K562 (cell line): ENCODE data around the gene HERC5. TPM values are rescaled to one million over a fixed set of nuclear protein-coding genes. Genes with fewer than 3 reads are reported as not detected.

Source experiments
- ATAC-seq: fragments of 200-7000 bp; cut with Tn5 transposase; 3 replicates; pipeline ENCODE4 v1.9.1; 2020; ENCODE audit warnings: moderate library complexity
- Bru-seq: library from RNA; stranded (reverse); fragments of 400-500 nt; gene quantifications from one replicate; lab custom pipeline; 2021; lab: Mats Ljungman, UMichigan
- BruChase-seq, 2 experiments: library from RNA; stranded (reverse); fragments of 400-500 nt; gene quantifications; one replicate each; lab custom pipeline; 2021; lab: Mats Ljungman, UMichigan
- BruUV-seq: library from RNA; stranded (reverse); fragments of 400-500 nt; replicated peaks from 2 replicates; lab custom pipeline; 2021; lab: Mats Ljungman, UMichigan
- CTCF ChIA-PET: fragments of 300-600 bp; formaldehyde crosslinking; extraction: SDS; loops from one replicate; lab custom pipeline; 2021; ENCODE audit warnings: low intra/inter-chr PET ratio; lab: Yijun Ruan, JAX
- POLR2A ChIA-PET: fragments of 300-600, 350-650 bp; sonication (Branson Sonifier 250); formaldehyde crosslinking; extraction: SDS; loops from one replicate; lab custom pipeline; 2021; ENCODE audit warnings: antibody characterized with exemption, inconsistent platforms; lab: Yijun Ruan, JAX
- DNase-seq, 4 experiments: peaks; one replicate each; pipeline versions ENCODE4 v3.0.0 to v3.0.0-alpha.2; 2011 to 2018; ENCODE audit warnings: low spot score in 3 of 4, mixed read lengths in 3 of 4; ENCODE audit errors: extremely low read depth in 1 of 4
- FAIRE-seq: peaks from 2 replicates; lab custom pipeline; 2011; peaks lifted over from hg19 to GRCh38; lab: Jason Lieb, UNC
- H2AFZ ChIP-seq: 2 replicates; pipeline ENCODE4 v1.6.0; 2011; ENCODE audit warnings: low read depth, low read length, control low read depth, inconsistent platforms
- H3K27ac ChIP-seq: fragments of 200-600 bp; 3 replicates; pipeline ENCODE4 v1.8.0; 2011; ENCODE audit warnings: low read depth, mild to moderate bottlenecking, control low read depth, inconsistent platforms, low read length, moderate library complexity, mixed read lengths; ENCODE audit errors: extremely low read depth
- H3K27me3 ChIP-seq, 2 experiments: fragments of 300-600 bp in 1 of 2; 2 replicates in 1 of 2; 3 replicates in 1 of 2; pipeline versions ENCODE4 v1.6.0 to v1.8.0; 2011; ENCODE audit warnings: inconsistent platforms in 2 of 2, low read length in 2 of 2, mild to moderate bottlenecking in 1 of 2, mixed read lengths in 1 of 2, moderate library complexity in 1 of 2; ENCODE audit not compliant: control insufficient read depth in 2 of 2, insufficient read depth in 2 of 2
- H3K36me3 ChIP-seq: fragments of 300-600 bp; 3 replicates; pipeline ENCODE4 v1.8.0; 2011; ENCODE audit warnings: mild to moderate bottlenecking, low read length, inconsistent platforms; ENCODE audit not compliant: control insufficient read depth, insufficient read depth
- H3K4me1 ChIP-seq, 2 experiments: fragments of 200-600 bp in 1 of 2; replicated peaks in 1 of 2; 2 replicates in 1 of 2; 3 replicates in 1 of 2; pipeline versions ENCODE4 v1.5.1 to v1.8.0; 2011; ENCODE audit warnings: inconsistent platforms in 2 of 2, low read length in 2 of 2, mild to moderate bottlenecking in 1 of 2, mixed read lengths in 1 of 2, moderate library complexity in 1 of 2; ENCODE audit not compliant: control insufficient read depth in 2 of 2, insufficient read depth in 2 of 2
- H3K4me2 ChIP-seq: 2 replicates; pipeline ENCODE4 v1.6.1; 2011; ENCODE audit warnings: low read length, control low read depth, inconsistent platforms, mixed read lengths; ENCODE audit not compliant: insufficient read depth
- H3K4me3 ChIP-seq: fragments of 200-600 bp; sonication (generic), shearing (Covaris generic); 2 replicates; pipeline ENCODE4 v1.5.1; 2016; ENCODE audit warnings: control low read depth, inconsistent platforms
- H3K79me2 ChIP-seq: fragments of 200-600 bp; 3 replicates; pipeline ENCODE4 v1.8.0; 2011; ENCODE audit warnings: low read length, inconsistent platforms; ENCODE audit not compliant: control insufficient read depth, insufficient read depth
- H3K9ac ChIP-seq, 2 experiments: 2 replicates each; pipeline versions ENCODE4 v1.6.0 to v1.6.1; 2011; ENCODE audit warnings: low read depth in 2 of 2, low read length in 2 of 2, control low read depth in 1 of 2, inconsistent platforms in 1 of 2, mild to moderate bottlenecking in 1 of 2, mixed read lengths in 1 of 2; ENCODE audit not compliant: insufficient read depth in 1 of 2
- H3K9me1 ChIP-seq: one replicate; pipeline ENCODE4 v1.6.0; 2011; ENCODE audit warnings: inconsistent platforms, mild to moderate bottlenecking, low read length, moderate library complexity; ENCODE audit not compliant: control insufficient read depth, insufficient read depth
- H3K9me3 ChIP-seq: replicated peaks from 2 replicates; pipeline ENCODE4 v1.5.1; 2011; ENCODE audit warnings: low read depth, low read length, inconsistent platforms; ENCODE audit not compliant: control insufficient read depth, insufficient read depth
- H4K20me1 ChIP-seq: replicated peaks from 2 replicates; pipeline ENCODE4 v1.6.1; 2011; ENCODE audit warnings: low read length, inconsistent platforms, mixed read lengths; ENCODE audit not compliant: control insufficient read depth, insufficient read depth
- ARID1B ChIP-seq: fragments of 450-650 bp; IDR thresholded peaks from 2 replicates; pipeline ENCODE4 v1.6.1; 2016; ENCODE audit warnings: antibody characterized with exemption, mild to moderate bottlenecking, inconsistent platforms
- KLF13 ChIP-seq: fragments of 450-650 bp; IDR thresholded peaks from 2 replicates; pipeline ENCODE4 v1.6.1; 2016; ENCODE audit warnings: missing genetic modification characterization, low read depth, mild to moderate bottlenecking, missing compliant biosample characterization, moderate library complexity, borderline replicate concordance
- NFIC ChIP-seq: fragments of 450-650 bp; IDR thresholded peaks from 2 replicates; pipeline ENCODE4 v1.6.1; 2017; ENCODE audit warnings: mild to moderate bottlenecking, inconsistent platforms
- WGBS: fragments of 100-300 bp; shearing (Covaris generic); methylation state at CpG from one replicate; pipeline ENCODE4 v1.1.6; 2016; ENCODE audit warnings: low coverage, mixed read lengths; ENCODE audit not compliant: insufficient coverage; ENCODE audit errors: missing lambda C conversion rate; 5-methylcytosine and 5-hydroxymethylcytosine counted together
- in situ Hi-C: fragments of 300-500 bp; cut with MboI; formaldehyde crosslinking; loops from 4 replicates; pipeline ENCODE4 v1.15.0; 2018; ENCODE audit warnings: inconsistent platforms, mixed read lengths
- intact Hi-C: fragments of 100-400 bp; cut with micrococcal nuclease; formaldehyde crosslinking; loops from 2 replicates; pipeline ENCODE4 v1.14.2; 2022
- long read RNA-seq, 3 experiments: library from polyadenylated mRNA in 2 of 3; library from RNA in 1 of 3; unstranded in 2 of 3; stranded (forward) in 1 of 3; transcript quantifications; one replicate each; pipeline ENCODE4 v2.0.0, GENCODE V29; 2019 to 2022
- polyA minus RNA-seq, 3 experiments: library from RNA; depleted of rRNA, polyadenylated mRNA; stranded (reverse); fragments of >200 nt; gene quantifications; 2 replicates each; pipeline ENCODE4 v1.2.3, GENCODE V29; 2011
- polyA plus RNA-seq, 8 experiments: library from polyadenylated mRNA; depleted of rRNA in 4 of 8; stranded (reverse) in 5 of 8; unstranded in 3 of 8; fragments of >200 nt; fragmentation: Nextera tagmentation in 2 of 8; fragmentation: Illumina TruSeq in 1 of 8; extraction: Ambion mirVana in 2 of 8; extraction: Trizol in 1 of 8; gene quantifications; 2 replicates each; pipeline versions ENCODE4 v1.2.1 to v1.2.3, GENCODE V29; 2011 to 2014; ENCODE audit warnings: inconsistent platforms in 1 of 8, missing spikeins in 1 of 8
- total RNA-seq, 7 experiments: library from RNA; depleted of rRNA in 6 of 7; stranded (reverse); fragments of >200 nt in 6 of 7; fragmentation: Illumina TruSeq in 2 of 7; extraction: Trizol in 2 of 7; gene quantifications; 2 replicates each; pipeline versions ENCODE4 v1.2.1 to v1.2.3, GENCODE V29; 2011 to 2021; ENCODE audit warnings: low replicate concordance in 1 of 7
- TF ChIP-seq, protein P1 (sequence below): fragments of 250-450 bp; sonication (Bioruptor Pico); IDR thresholded peaks from 2 replicates; pipeline ENCODE4 v1.5.0; 2020; ENCODE audit warnings: mild to moderate bottlenecking, borderline replicate concordance
- TF ChIP-seq, protein P2 (sequence below): sonication (generic); formaldehyde crosslinking; IDR thresholded peaks from 2 replicates; pipeline ENCODE4 v1.8.1; 2023; ENCODE audit warnings: mild to moderate bottlenecking, missing genetic modification reagents
- TF ChIP-seq, protein P3 (sequence below), 2 experiments: fragments of 450-650 bp; conservative IDR thresholded peaks; 2 replicates each; pipeline ENCODE4 v1.6.1; 2017; ENCODE audit warnings: mild to moderate bottlenecking in 2 of 2, moderate library complexity in 2 of 2
- TF ChIP-seq, protein P4 (sequence below): sonication (generic); formaldehyde crosslinking; IDR thresholded peaks from 2 replicates; pipeline ENCODE4 v1.9.0; 2022; ENCODE audit warnings: mild to moderate bottlenecking, missing genetic modification reagents
- TF ChIP-seq, protein P5 (sequence below): sonication (generic); formaldehyde crosslinking; IDR thresholded peaks from 2 replicates; pipeline ENCODE4 v1.5.0; 2020; ENCODE audit warnings: missing genetic modification reagents

HERC5 gene
- total RNA-seq (2011; cell fraction: chromatin; rRNA removed; ENCODE audit: low replicate concordance): not detected in 2 replicates
- total RNA-seq (2011; cell fraction: nucleolus; rRNA removed): not detected in 2 replicates
- total RNA-seq (2011; cell fraction: nucleoplasm; rRNA removed): not detected in 2 replicates
- not detected in 2 replicates for total RNA-seq (2014; rRNA removed)
- total RNA-seq (2014; rRNA removed; fragmentation: Illumina TruSeq; extraction: Trizol): not detected in 2 replicates
- total RNA-seq (2015; rRNA removed; fragmentation: Illumina TruSeq; extraction: Trizol): not detected in 2 replicates
- 0.07 and 0.18 TPM in 2 replicates for total RNA-seq (2021)
- not detected in 2 replicates for polyA plus RNA-seq (2011; rRNA removed)
- polyA plus RNA-seq (2011; cell fraction: cytosol; rRNA removed): not detected in 2 replicates
- not detected in 2 replicates for polyA plus RNA-seq (2011; cell fraction: nucleus; rRNA removed)
- not detected in 2 replicates for polyA plus RNA-seq (2012)
- not detected in 2 replicates for polyA plus RNA-seq (2014; fragmentation: Illumina TruSeq; extraction: Trizol)
- polyA plus RNA-seq (2014; fragmentation: Nextera tagmentation; extraction: Ambion mirVana): not detected
- not detected in 2 replicates for polyA plus RNA-seq (2014; rRNA removed)
- polyA minus RNA-seq (2011; rRNA and poly(A)+ RNA removed): not detected in 2 replicates
- polyA minus RNA-seq (2011; cell fraction: cytosol; rRNA and poly(A)+ RNA removed): not detected in 2 replicates
- polyA minus RNA-seq (2011; cell fraction: nucleus; rRNA and poly(A)+ RNA removed): not detected in 2 replicates
- percentile 6 among the genes with signal in this experiment for Bru-seq, nascent RNA
- not detected for BruChase-seq, experiment 1, labeled RNA remaining after a 2-hour chase
- percentile 4 among the genes with signal in this experiment for BruChase-seq, experiment 2, labeled RNA remaining after a 6-hour chase
- long read RNA-seq, experiment 1: 0 reads
- long read RNA-seq, experiment 2: 0 reads
- long read RNA-seq, experiment 3: 0 reads

DNA sequence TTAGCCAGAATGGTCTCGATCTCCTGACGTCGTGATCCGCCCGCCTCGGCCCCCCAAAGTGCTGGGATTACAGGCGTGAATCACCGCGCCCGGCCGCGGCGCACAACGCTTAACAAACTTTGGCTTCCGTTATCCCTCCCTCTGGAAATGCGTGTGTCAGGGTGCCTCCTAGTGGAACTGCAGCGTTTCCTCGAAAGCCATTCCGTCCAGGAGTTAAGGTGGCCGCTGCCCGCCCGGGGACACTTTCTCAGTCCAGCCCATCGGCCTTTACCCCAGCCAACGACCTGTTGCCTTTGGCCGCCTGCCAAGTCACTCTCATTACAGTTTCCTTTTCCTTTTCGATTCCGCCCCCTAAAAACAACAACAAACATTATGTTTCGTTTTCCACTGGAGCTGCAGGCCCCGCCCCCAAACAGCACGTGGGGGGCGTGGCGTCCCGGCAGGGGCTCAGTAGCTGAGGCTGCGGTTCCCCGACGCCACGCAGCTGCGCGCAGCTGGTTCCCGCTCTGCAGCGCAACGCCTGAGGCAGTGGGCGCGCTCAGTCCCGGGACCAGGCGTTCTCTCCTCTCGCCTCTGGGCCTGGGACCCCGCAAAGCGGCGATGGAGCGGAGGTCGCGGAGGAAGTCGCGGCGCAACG, at the start of gene HERC5:
TSS of gene HERC5 (plus strand) at position 450 of the 637 bp plus-strand sequence. CDS start at position 601, 151 bp downstream.
- Histone ChIP-seq H3K4me1 (peaks cover 0 to 9% of the 10 kb centered on the region in 2 experiments; a peak in 2 of 5 replicates), H3K4me2 (peak within 1 kb of the TSS; percentile 49), H3K79me2 (no peaks in the 10 kb centered on the region), H3K9ac (no peak within 1 kb of the TSS), H3K27me3 (peaks cover 0 to 6% of the 10 kb centered on the region in 2 experiments; a peak in 3 of 5 replicates), H3K36me3 (no peaks in the 10 kb centered on the region), H2AFZ (no peak within 1 kb of the TSS; the same call in 1 of the 2 replicates), H4K20me1 (no peaks in the 10 kb centered on the region), H3K9me1 (no peaks in the 10 kb centered on the region), H3K9me3 (no peaks in the 10 kb centered on the region), H3K27ac (no peak within 1 kb of the TSS), H3K4me3 (no peak within 1 kb of the TSS)
- FAIRE-seq: no peak
- DNase-seq: peak; percentile 17 to 29 (median 22)
- in situ Hi-C loops: no loop called here
- POLR2A ChIA-PET: interaction anchor here (0.7 kb wide), 1 partner anchor 12 kb away, joined by 4 read pairs; no protein-coding TSS in a partner anchor
- no TSS peak for BruUV-seq
- WGBS: 31% methylated on average over 43 of the region's 57 CpGs
- CTCF ChIA-PET: no interaction called here
- ATAC-seq: peak; percentile 75
- intact Hi-C loops: no loop called here
- TF ChIP-seq NFIC (peak; percentile 94), ARID1B (no peak), KLF13 (tag) (0 out of 2 replicates have a peak, but pooled peaks have one; percentile 16)
- TF ChIP-seq, protein P1, sequence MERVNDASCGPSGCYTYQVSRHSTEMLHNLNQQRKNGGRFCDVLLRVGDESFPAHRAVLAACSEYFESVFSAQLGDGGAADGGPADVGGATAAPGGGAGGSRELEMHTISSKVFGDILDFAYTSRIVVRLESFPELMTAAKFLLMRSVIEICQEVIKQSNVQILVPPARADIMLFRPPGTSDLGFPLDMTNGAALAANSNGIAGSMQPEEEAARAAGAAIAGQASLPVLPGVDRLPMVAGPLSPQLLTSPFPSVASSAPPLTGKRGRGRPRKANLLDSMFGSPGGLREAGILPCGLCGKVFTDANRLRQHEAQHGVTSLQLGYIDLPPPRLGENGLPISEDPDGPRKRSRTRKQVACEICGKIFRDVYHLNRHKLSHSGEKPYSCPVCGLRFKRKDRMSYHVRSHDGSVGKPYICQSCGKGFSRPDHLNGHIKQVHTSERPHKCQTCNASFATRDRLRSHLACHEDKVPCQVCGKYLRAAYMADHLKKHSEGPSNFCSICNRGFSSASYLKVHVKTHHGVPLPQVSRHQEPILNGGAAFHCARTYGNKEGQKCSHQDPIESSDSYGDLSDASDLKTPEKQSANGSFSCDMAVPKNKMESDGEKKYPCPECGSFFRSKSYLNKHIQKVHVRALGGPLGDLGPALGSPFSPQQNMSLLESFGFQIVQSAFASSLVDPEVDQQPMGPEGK (CRISPR knock-in tag): no peak
- TF ChIP-seq, protein P2, sequence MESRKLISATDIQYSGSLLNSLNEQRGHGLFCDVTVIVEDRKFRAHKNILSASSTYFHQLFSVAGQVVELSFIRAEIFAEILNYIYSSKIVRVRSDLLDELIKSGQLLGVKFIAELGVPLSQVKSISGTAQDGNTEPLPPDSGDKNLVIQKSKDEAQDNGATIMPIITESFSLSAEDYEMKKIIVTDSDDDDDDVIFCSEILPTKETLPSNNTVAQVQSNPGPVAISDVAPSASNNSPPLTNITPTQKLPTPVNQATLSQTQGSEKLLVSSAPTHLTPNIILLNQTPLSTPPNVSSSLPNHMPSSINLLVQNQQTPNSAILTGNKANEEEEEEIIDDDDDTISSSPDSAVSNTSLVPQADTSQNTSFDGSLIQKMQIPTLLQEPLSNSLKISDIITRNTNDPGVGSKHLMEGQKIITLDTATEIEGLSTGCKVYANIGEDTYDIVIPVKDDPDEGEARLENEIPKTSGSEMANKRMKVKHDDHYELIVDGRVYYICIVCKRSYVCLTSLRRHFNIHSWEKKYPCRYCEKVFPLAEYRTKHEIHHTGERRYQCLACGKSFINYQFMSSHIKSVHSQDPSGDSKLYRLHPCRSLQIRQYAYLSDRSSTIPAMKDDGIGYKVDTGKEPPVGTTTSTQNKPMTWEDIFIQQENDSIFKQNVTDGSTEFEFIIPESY (CRISPR knock-in tag): peak; percentile 59; the same call in 1 of the 2 replicates
- TF ChIP-seq, protein P3, sequence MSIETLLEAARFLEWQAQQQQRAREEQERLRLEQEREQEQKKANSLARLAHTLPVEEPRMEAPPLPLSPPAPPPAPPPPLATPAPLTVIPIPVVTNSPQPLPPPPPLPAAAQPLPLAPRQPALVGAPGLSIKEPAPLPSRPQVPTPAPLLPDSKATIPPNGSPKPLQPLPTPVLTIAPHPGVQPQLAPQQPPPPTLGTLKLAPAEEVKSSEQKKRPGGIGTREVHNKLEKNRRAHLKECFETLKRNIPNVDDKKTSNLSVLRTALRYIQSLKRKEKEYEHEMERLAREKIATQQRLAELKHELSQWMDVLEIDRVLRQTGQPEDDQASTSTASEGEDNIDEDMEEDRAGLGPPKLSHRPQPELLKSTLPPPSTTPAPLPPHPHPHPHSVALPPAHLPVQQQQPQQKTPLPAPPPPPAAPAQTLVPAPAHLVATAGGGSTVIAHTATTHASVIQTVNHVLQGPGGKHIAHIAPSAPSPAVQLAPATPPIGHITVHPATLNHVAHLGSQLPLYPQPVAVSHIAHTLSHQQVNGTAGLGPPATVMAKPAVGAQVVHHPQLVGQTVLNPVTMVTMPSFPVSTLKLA (conservative IDR thresholded peaks at IDR 0.05): 0 out of 4 replicates have a peak, but pooled peaks of 1 of the 2 experiments have one; percentile 28
- TF ChIP-seq, protein P4, sequence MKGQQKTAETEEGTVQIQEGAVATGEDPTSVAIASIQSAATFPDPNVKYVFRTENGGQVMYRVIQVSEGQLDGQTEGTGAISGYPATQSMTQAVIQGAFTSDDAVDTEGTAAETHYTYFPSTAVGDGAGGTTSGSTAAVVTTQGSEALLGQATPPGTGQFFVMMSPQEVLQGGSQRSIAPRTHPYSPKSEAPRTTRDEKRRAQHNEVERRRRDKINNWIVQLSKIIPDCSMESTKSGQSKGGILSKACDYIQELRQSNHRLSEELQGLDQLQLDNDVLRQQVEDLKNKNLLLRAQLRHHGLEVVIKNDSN: peak; percentile 72
- TF ChIP-seq, protein P5, sequence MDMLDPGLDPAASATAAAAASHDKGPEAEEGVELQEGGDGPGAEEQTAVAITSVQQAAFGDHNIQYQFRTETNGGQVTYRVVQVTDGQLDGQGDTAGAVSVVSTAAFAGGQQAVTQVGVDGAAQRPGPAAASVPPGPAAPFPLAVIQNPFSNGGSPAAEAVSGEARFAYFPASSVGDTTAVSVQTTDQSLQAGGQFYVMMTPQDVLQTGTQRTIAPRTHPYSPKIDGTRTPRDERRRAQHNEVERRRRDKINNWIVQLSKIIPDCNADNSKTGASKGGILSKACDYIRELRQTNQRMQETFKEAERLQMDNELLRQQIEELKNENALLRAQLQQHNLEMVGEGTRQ (CRISPR knock-in tag): peak; percentile 57
